Parathyroid adenoma (tissue), 2 donors: Measurements from ENCODE around the gene AKAP8L.

ENCODE experiments used
- H2AFZ ChIP-seq: fragments of 300-600 bp; sonication (generic); one replicate; pipeline ENCODE4 v1.7.0; 2017; ENCODE audit warnings: antibody characterized with exemption, mild to moderate bottlenecking
- H3K27ac ChIP-seq: fragments of 300-600 bp; sonication (generic); one replicate; pipeline ENCODE4 v1.7.0; 2017
- H3K27me3 ChIP-seq: fragments of 300-600 bp; sonication (generic); one replicate; pipeline ENCODE4 v1.7.0; 2017; ENCODE audit warnings: low read length; ENCODE audit not compliant: control insufficient read depth, insufficient read depth
- H3K36me3 ChIP-seq: fragments of 300-600 bp; sonication (generic); one replicate; pipeline ENCODE4 v1.7.0; 2017; ENCODE audit warnings: low read length; ENCODE audit not compliant: control insufficient read depth, insufficient read depth
- H3K4me1 ChIP-seq: fragments of 300-600 bp; sonication (generic); one replicate; pipeline ENCODE4 v1.7.0; 2017; ENCODE audit warnings: control low read depth
- H3K4me2 ChIP-seq: fragments of 300-600 bp; sonication (generic); one replicate; pipeline ENCODE4 v1.7.0; 2017; ENCODE audit warnings: low read length
- H3K4me3 ChIP-seq: fragments of 300-600 bp; sonication (generic); one replicate; pipeline ENCODE4 v1.7.0; 2017; ENCODE audit warnings: low read depth, low read length
- H3K79me2 ChIP-seq: fragments of 300-600 bp; sonication (generic); one replicate; pipeline ENCODE4 v1.7.0; 2017; ENCODE audit warnings: control low read depth
- H3K9ac ChIP-seq: fragments of 300-600 bp; sonication (generic); one replicate; pipeline ENCODE4 v1.7.0; 2017; ENCODE audit warnings: mild to moderate bottlenecking
- H3K9me3 ChIP-seq: fragments of 300-600 bp; sonication (generic); one replicate; pipeline ENCODE4 v1.7.0; 2017; ENCODE audit warnings: low read length; ENCODE audit not compliant: control insufficient read depth
- TF ChIP-seq, protein P1 (sequence below): fragments of 300-600 bp; sonication (generic); IDR thresholded peaks from one replicate; pipeline ENCODE4 v1.7.0; 2017; ENCODE audit warnings: antibody characterized with exemption, mild to moderate bottlenecking
- donor health status: primary hyperparathyroidism.

The AKAP8L gene

DNA sequence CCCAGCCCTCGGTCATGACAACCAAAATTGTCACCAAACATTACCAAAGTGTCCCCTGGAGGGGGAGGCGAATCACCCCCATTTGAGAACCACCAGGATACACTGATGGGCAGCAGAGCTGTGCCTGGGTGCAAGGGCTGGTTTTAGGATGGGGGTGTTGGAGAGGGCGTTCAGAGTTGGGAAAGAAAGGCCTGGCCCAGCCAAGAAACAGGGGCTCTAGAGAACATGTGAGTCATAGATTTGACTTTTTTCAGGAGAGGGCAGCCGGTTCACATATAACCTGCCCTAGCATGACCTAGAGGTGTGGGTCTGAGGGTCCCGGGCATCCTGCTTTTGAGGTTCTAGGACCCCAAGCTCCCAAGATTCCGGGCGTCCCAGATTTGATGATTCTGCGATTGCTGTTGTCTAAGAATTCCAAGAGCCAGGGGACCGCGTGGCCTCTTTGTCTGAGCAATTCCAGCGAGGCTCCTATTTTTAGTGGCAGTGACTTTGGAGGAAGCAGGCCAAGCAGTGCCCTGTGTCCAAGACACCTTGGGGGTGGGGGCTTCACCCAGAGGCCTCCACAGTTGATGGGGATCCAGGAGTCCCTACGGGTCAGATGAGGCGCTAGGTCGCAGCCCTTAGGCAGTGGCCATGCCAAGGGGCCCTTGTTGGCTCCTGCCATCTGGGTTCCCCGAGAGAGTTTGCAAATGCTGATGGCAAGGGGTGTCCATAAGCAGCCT lies 25.9 kb upstream of the AKAP8L start:
- H3K4me1 ChIP-seq: no peaks in the 10 kb centered on the region
- TF ChIP-seq, protein P1, sequence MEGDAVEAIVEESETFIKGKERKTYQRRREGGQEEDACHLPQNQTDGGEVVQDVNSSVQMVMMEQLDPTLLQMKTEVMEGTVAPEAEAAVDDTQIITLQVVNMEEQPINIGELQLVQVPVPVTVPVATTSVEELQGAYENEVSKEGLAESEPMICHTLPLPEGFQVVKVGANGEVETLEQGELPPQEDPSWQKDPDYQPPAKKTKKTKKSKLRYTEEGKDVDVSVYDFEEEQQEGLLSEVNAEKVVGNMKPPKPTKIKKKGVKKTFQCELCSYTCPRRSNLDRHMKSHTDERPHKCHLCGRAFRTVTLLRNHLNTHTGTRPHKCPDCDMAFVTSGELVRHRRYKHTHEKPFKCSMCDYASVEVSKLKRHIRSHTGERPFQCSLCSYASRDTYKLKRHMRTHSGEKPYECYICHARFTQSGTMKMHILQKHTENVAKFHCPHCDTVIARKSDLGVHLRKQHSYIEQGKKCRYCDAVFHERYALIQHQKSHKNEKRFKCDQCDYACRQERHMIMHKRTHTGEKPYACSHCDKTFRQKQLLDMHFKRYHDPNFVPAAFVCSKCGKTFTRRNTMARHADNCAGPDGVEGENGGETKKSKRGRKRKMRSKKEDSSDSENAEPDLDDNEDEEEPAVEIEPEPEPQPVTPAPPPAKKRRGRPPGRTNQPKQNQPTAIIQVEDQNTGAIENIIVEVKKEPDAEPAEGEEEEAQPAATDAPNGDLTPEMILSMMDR: no peak
- H3K27me3 ChIP-seq: no peaks in the 10 kb centered on the region
- no peak overlapping the region for H3K4me2 ChIP-seq
- no peak overlapping the region for H2AFZ ChIP-seq
- H3K79me2 ChIP-seq: no peaks in the 10 kb centered on the region
- H3K4me3 ChIP-seq: no peak overlapping the region
- no peak overlapping the region for H3K27ac ChIP-seq
- no peak overlapping the region for H3K9ac ChIP-seq
- H3K9me3 ChIP-seq: no peaks in the 10 kb centered on the region
- H3K36me3 ChIP-seq: no peaks in the 10 kb centered on the region

DNA sequence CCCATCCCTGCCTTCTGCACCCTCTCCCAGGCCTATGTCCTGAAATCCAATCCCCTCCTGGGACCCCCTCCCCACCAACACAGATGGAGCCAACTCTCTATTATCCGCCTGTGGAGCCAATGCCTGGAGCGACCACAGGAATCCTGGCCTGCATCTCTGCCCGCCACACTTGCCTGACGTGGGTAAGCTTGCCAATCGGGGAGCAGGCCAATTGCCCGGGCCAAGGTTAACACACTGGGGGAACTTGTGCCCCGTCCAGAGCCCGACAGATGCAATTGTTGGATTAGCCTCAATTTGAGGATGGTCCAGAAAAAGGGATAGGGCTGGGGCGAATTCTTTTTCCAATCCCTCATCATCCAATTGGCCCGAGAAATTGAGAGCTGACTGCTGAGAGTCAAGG lies 25.1 kb upstream of the AKAP8L start:
- H3K4me2 ChIP-seq: no peak overlapping the region
- H3K9me3 ChIP-seq: no peaks in the 10 kb centered on the region
- H3K4me3 ChIP-seq: no peak overlapping the region
- no peaks in the 10 kb centered on the region for H3K79me2 ChIP-seq
- no peak overlapping the region for H3K27ac ChIP-seq
- H3K36me3 ChIP-seq: no peaks in the 10 kb centered on the region
- TF ChIP-seq, protein P1: no peak
- H2AFZ ChIP-seq: no peak overlapping the region
- H3K9ac ChIP-seq: no peak overlapping the region
- no peaks in the 10 kb centered on the region for H3K27me3 ChIP-seq
- no peaks in the 10 kb centered on the region for H3K4me1 ChIP-seq

DNA sequence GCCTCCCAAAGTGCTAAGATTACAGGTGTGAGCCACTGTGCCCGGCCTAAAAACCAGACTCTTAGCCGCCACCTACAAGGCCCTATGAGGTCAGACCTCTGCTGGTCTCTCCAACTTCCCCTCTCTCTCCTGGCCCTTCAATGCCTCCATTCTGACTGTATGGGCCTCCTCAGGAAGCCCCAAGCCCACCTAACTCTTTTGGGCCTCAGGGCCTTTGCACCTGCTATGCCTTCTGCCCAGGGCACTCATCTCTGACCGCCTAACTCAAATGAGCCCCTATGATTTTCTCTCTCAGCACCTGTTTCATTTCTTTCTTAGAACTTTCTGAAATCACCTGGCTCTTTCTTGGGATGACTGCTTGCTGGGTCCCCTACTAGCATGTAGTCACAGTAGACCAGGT lies 24.5 kb upstream of the AKAP8L start:
- H3K9me3 ChIP-seq: no peaks in the 10 kb centered on the region
- no peak overlapping the region for H3K9ac ChIP-seq
- H3K79me2 ChIP-seq: no peaks in the 10 kb centered on the region
- no peaks in the 10 kb centered on the region for H3K27me3 ChIP-seq
- H3K4me2 ChIP-seq: no peak overlapping the region
- no peak overlapping the region for H3K4me3 ChIP-seq
- no peak overlapping the region for H2AFZ ChIP-seq
- TF ChIP-seq, protein P1: no peak
- H3K4me1 ChIP-seq: no peaks in the 10 kb centered on the region
- H3K27ac ChIP-seq: no peak overlapping the region
- no peaks in the 10 kb centered on the region for H3K36me3 ChIP-seq

DNA sequence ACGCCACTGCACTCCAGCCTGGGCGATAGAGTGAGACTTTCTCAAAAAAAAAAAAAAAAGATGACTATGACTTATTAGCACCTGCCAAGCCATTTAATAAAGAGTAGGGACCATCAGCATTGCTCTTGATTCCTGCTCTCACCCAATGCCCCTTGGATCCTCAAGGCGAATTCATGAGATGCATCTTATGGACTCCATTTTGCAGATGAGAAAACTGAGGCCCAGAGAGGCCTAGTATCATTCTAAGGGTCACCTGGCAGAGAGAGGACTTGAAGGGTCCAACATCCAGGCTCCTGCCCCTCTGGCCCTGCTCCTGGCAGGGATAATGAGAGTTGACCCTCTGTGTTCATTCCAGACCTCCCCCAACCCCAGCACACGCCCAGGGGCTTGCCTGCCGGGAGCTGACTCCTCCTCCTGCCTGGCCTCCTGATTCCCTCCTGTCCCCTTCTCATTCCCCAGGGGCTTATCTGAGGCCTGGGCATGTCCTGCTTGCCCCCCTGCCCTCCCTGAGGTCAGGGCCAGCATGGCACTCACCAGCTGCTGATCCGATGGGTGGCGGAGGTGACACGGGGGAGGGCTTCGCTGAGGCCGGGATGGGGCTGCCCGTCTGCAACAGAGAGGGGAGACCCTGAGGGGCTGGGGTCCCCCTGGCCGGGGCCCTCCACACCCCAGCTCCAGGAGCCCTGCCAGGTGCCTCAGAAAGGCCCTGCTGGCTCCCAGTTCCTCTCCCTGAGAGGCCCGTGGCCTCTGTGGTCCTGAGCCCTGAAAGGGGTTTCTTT lies 23.5 kb upstream of the AKAP8L start:
- Histone ChIP-seq H2AFZ (no peak overlapping the region), H3K4me2 (no peak overlapping the region), H3K4me1 (no peaks in the 10 kb centered on the region), H3K9ac (no peak overlapping the region), H3K9me3 (no peaks in the 10 kb centered on the region), H3K27me3 (no peaks in the 10 kb centered on the region), H3K27ac (no peak overlapping the region), H3K36me3 (no peaks in the 10 kb centered on the region), H3K79me2 (no peaks in the 10 kb centered on the region), H3K4me3 (no peak overlapping the region)
- TF ChIP-seq, protein P1: no peak
